HepG2 (cell line): ENCODE measurements around the gene ACTR1B. TPM values are rescaled to one million over a fixed set of nuclear protein-coding genes. Genes with fewer than 3 reads are reported as not detected.

Experiments
- FOXP1 ChIP-seq, 2 experiments: fragments of 450-650 bp in 1 of 2; IDR thresholded peaks; 2 replicates each; pipeline ENCODE4 v1.6.1; 2017 to 2018; ENCODE audit warnings: antibody characterized with exemption in 1 of 2
- GATA4 ChIP-seq: sonication (generic); IDR thresholded peaks from 2 replicates; pipeline ENCODE4 v1.6.1; 2016; ENCODE audit warnings: antibody characterized with exemption, low read depth, borderline replicate concordance
- MATR3 ChIP-seq: sonication (generic); formaldehyde crosslinking; IDR thresholded peaks from 2 replicates; pipeline ENCODE4 v1.4.0; 2020; ENCODE audit warnings: missing genetic modification reagents
- MEF2D ChIP-seq: sonication (generic); formaldehyde crosslinking; IDR thresholded peaks from 2 replicates; pipeline ENCODE4 v1.5.1; 2020; ENCODE audit warnings: mild to moderate bottlenecking, missing genetic modification reagents
- MIER2 ChIP-seq: IDR thresholded peaks from 2 replicates; pipeline ENCODE4 v1.6.1; 2016; ENCODE audit warnings: missing biosample characterization, missing genetic modification reagents
- SIN3A ChIP-seq: IDR thresholded peaks from 2 replicates; pipeline ENCODE4 v1.6.1; 2011; ENCODE audit warnings: low read depth, mild to moderate bottlenecking, control low read depth, low read length, borderline replicate concordance
- ZNF383 ChIP-seq: sonication (generic); formaldehyde crosslinking; IDR thresholded peaks from 2 replicates; pipeline ENCODE4 v1.4.0; 2020; ENCODE audit warnings: missing genetic modification reagents, mild to moderate bottlenecking, borderline replicate concordance
- ZNF546 ChIP-seq: sonication (generic); formaldehyde crosslinking; conservative IDR thresholded peaks from 2 replicates; pipeline ENCODE4 v1.8.1; 2023; ENCODE audit warnings: mild to moderate bottlenecking, missing genetic modification reagents
- ZSCAN20 ChIP-seq: sonication (generic); formaldehyde crosslinking; IDR thresholded peaks from 2 replicates; pipeline ENCODE4 v1.4.0; 2020; ENCODE audit warnings: missing genetic modification reagents, mild to moderate bottlenecking, borderline replicate concordance
- polyA plus RNA-seq, 8 experiments: library from polyadenylated mRNA; depleted of rRNA in 3 of 8; stranded (reverse) in 7 of 8; unstranded in 1 of 8; fragments of >200 nt; fragmentation: Illumina TruSeq in 4 of 8; extraction: Trizol in 4 of 8; gene quantifications; 2 replicates each; pipeline versions ENCODE4 v1.2.1 to v1.2.3, GENCODE V29; 2011 to 2016; ENCODE audit warnings: low read depth in 4 of 8, missing spikeins in 1 of 8, mixed read lengths in 1 of 8; ENCODE audit not compliant: insufficient read depth in 1 of 8
- total RNA-seq, 5 experiments: library from RNA; depleted of rRNA; stranded (reverse); fragments of >200 nt; fragmentation: Illumina TruSeq; extraction: Trizol; gene quantifications; 2 replicates each; pipeline ENCODE4 v1.2.3, GENCODE V29; 2016; ENCODE audit warnings: low read depth in 1 of 5
- TF ChIP-seq, protein P1 (sequence below): sonication (generic); formaldehyde crosslinking; IDR thresholded peaks from one replicate; pipeline ENCODE4 v1.5.1; 2020; ENCODE audit warnings: mild to moderate bottlenecking, missing genetic modification reagents; ENCODE audit errors: not compliant biosample characterization
- TF ChIP-seq, protein P2 (sequence below): sonication (generic); formaldehyde crosslinking; IDR thresholded peaks from 2 replicates; pipeline ENCODE4 v1.5.0; 2020; ENCODE audit warnings: mild to moderate bottlenecking, missing genetic modification reagents
- TF ChIP-seq, protein P3 (sequence below): sonication (generic); formaldehyde crosslinking; IDR thresholded peaks from 2 replicates; pipeline ENCODE4 v1.4.0; 2020; ENCODE audit warnings: mild to moderate bottlenecking, missing genetic modification reagents, borderline replicate concordance

The ACTR1B gene
- total and polyA plus RNA-seq, 2 of the 13 experiments (the other 11 are each of a cell fraction or from before 2014, with no cell fraction given), result 61.7 to 76.7 TPM

- TF ChIP-seq, protein P1, sequence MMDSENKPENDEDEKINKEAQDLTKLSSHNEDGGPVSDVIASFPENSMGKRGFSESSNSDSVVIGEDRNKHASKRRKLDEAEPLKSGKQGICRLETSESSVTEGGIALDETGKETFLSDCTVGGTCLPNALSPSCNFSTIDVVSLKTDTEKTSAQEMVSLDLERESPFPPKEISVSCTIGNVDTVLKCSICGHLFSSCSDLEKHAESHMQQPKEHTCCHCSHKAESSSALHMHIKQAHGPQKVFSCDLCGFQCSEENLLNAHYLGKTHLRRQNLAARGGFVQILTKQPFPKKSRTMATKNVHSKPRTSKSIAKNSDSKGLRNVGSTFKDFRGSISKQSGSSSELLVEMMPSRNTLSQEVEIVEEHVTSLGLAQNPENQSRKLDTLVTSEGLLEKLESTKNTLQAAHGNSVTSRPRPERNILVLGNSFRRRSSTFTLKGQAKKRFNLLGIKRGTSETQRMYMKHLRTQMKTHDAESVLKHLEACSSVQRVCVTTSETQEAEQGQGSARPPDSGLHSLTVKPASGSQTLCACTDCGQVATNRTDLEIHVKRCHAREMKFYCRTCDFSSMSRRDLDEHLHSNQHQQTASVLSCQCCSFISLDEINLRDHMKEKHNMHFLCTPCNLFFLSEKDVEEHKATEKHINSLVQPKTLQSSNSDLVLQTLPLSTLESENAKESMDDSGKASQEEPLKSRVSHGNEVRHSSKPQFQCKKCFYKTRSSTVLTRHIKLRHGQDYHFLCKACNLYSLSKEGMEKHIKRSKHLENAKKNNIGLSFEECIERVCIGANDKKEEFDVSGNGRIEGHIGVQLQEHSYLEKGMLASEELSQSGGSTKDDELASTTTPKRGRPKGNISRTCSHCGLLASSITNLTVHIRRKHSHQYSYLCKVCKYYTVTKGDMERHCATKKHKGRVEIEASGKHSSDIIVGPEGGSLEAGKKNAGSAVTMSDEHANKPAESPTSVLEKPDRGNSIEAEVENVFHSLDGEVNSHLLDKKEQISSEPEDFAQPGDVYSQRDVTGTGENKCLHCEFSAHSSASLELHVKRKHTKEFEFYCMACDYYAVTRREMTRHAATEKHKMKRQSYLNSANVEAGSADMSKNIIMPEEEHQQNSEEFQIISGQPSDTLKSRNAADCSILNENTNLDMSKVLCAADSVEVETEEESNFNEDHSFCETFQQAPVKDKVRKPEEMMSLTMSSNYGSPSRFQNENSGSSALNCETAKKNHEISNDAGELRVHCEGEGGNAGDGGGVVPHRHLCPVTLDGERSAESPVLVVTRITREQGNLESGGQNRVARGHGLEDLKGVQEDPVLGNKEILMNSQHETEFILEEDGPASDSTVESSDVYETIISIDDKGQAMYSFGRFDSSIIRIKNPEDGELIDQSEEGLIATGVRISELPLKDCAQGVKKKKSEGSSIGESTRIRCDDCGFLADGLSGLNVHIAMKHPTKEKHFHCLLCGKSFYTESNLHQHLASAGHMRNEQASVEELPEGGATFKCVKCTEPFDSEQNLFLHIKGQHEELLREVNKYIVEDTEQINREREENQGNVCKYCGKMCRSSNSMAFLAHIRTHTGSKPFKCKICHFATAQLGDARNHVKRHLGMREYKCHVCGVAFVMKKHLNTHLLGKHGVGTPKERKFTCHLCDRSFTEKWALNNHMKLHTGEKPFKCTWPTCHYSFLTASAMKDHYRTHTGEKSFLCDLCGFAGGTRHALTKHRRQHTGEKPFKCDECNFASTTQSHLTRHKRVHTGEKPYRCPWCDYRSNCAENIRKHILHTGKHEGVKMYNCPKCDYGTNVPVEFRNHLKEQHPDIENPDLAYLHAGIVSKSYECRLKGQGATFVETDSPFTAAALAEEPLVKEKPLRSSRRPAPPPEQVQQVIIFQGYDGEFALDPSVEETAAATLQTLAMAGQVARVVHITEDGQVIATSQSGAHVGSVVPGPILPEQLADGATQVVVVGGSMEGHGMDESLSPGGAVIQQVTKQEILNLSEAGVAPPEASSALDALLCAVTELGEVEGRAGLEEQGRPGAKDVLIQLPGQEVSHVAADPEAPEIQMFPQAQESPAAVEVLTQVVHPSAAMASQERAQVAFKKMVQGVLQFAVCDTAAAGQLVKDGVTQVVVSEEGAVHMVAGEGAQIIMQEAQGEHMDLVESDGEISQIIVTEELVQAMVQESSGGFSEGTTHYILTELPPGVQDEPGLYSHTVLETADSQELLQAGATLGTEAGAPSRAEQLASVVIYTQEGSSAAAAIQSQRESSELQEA (CRISPR knock-in tag), result no peak
- TF ChIP-seq ZNF546 (CRISPR knock-in tag), result no peak; the same call in 1 of the 2 replicates
- no peak for TF ChIP-seq GATA4
- no peak for TF ChIP-seq ZSCAN20
- TF ChIP-seq MIER2, result no peak
- no peak for TF ChIP-seq ZNF383 (CRISPR knock-in tag)
- TF ChIP-seq, protein P2, sequence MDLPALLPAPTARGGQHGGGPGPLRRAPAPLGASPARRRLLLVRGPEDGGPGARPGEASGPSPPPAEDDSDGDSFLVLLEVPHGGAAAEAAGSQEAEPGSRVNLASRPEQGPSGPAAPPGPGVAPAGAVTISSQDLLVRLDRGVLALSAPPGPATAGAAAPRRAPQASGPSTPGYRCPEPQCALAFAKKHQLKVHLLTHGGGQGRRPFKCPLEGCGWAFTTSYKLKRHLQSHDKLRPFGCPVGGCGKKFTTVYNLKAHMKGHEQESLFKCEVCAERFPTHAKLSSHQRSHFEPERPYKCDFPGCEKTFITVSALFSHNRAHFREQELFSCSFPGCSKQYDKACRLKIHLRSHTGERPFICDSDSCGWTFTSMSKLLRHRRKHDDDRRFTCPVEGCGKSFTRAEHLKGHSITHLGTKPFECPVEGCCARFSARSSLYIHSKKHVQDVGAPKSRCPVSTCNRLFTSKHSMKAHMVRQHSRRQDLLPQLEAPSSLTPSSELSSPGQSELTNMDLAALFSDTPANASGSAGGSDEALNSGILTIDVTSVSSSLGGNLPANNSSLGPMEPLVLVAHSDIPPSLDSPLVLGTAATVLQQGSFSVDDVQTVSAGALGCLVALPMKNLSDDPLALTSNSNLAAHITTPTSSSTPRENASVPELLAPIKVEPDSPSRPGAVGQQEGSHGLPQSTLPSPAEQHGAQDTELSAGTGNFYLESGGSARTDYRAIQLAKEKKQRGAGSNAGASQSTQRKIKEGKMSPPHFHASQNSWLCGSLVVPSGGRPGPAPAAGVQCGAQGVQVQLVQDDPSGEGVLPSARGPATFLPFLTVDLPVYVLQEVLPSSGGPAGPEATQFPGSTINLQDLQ (CRISPR knock-in tag), result no peak
- no peak for TF ChIP-seq FOXP1 (IDR thresholded peaks at IDR 0.05)
- no peak for TF ChIP-seq FOXP1 (CRISPR knock-in tag; IDR thresholded peaks at IDR 0.05)
- TF ChIP-seq MATR3 (CRISPR knock-in tag), result no peak
- TF ChIP-seq, protein P3, sequence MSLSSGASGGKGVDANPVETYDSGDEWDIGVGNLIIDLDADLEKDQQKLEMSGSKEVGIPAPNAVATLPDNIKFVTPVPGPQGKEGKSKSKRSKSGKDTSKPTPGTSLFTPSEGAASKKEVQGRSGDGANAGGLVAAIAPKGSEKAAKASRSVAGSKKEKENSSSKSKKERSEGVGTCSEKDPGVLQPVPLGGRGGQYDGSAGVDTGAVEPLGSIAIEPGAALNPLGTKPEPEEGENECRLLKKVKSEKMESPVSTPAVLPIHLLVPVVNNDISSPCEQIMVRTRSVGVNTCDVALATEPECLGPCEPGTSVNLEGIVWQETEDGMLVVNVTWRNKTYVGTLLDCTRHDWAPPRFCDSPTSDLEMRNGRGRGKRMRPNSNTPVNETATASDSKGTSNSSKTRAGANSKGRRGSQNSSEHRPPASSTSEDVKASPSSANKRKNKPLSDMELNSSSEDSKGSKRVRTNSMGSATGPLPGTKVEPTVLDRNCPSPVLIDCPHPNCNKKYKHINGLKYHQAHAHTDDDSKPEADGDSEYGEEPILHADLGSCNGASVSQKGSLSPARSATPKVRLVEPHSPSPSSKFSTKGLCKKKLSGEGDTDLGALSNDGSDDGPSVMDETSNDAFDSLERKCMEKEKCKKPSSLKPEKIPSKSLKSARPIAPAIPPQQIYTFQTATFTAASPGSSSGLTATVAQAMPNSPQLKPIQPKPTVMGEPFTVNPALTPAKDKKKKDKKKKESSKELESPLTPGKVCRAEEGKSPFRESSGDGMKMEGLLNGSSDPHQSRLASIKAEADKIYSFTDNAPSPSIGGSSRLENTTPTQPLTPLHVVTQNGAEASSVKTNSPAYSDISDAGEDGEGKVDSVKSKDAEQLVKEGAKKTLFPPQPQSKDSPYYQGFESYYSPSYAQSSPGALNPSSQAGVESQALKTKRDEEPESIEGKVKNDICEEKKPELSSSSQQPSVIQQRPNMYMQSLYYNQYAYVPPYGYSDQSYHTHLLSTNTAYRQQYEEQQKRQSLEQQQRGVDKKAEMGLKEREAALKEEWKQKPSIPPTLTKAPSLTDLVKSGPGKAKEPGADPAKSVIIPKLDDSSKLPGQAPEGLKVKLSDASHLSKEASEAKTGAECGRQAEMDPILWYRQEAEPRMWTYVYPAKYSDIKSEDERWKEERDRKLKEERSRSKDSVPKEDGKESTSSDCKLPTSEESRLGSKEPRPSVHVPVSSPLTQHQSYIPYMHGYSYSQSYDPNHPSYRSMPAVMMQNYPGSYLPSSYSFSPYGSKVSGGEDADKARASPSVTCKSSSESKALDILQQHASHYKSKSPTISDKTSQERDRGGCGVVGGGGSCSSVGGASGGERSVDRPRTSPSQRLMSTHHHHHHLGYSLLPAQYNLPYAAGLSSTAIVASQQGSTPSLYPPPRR (CRISPR knock-in tag), result peak; percentile 43; the same call in 1 of the 2 replicates
- TF ChIP-seq MEF2D (CRISPR knock-in tag), result peak; percentile 78
- peak; percentile 20; the same call in 1 of the 2 replicates for TF ChIP-seq SIN3A
These were observed at the start of gene ACTR1B (continued) for GRCh38 chr2:97663962-97664635.
